DND-41 (cell line): ENCODE data around the gene RAD50.

ENCODE experiments used
- ATAC-seq: fragments of 200-7000 bp; cut with Tn5 transposase; 3 replicates; pipeline ENCODE4 v1.9.1; 2021; ENCODE audit warnings: low read depth; ENCODE audit not compliant: insufficient read depth
- DNase-seq: peaks from one replicate; pipeline ENCODE4 v3.0.0-alpha.2; 2020
- H2AFZ ChIP-seq: 2 replicates; pipeline ENCODE4 v1.6.0; 2012; ENCODE audit warnings: low read depth, low read length
- H3K27ac ChIP-seq: 2 replicates; pipeline ENCODE4 v1.5.1; 2012; ENCODE audit warnings: low read length, inconsistent platforms
- H3K27me3 ChIP-seq: fragments of 200-600 bp; sonication (generic); 2 replicates; pipeline ENCODE4 v1.6.0; 2012; ENCODE audit warnings: low read length, mild to moderate bottlenecking, inconsistent platforms; ENCODE audit not compliant: insufficient read depth, poor library complexity
- H3K36me3 ChIP-seq: 2 replicates; pipeline ENCODE4 v1.5.1; 2012; ENCODE audit warnings: low read length, inconsistent platforms; ENCODE audit not compliant: insufficient read depth
- H3K4me1 ChIP-seq: 2 replicates; pipeline ENCODE4 v1.5.1; 2012; ENCODE audit warnings: mild to moderate bottlenecking, low read length; ENCODE audit not compliant: insufficient read depth
- H3K4me2 ChIP-seq: 2 replicates; pipeline ENCODE4 v1.6.0; 2012; ENCODE audit warnings: mild to moderate bottlenecking, moderate library complexity, low read length, inconsistent platforms; ENCODE audit not compliant: insufficient read depth
- H3K4me3 ChIP-seq, 2 experiments: fragments of 200-600 bp in 1 of 2; shearing (Covaris generic) in 1 of 2; 2 replicates each; pipeline ENCODE4 v1.5.1; 2012 to 2016; ENCODE audit warnings: inconsistent platforms in 2 of 2, low read length in 2 of 2, mild to moderate bottlenecking in 2 of 2, low read depth in 1 of 2, moderate library complexity in 1 of 2
- H3K79me2 ChIP-seq: 2 replicates; pipeline ENCODE4 v1.6.0; 2012; ENCODE audit warnings: low read length, inconsistent platforms; ENCODE audit not compliant: insufficient read depth
- H3K9ac ChIP-seq: 2 replicates; pipeline ENCODE4 v1.6.0; 2012; ENCODE audit warnings: low read depth, mild to moderate bottlenecking, inconsistent platforms, low read length, moderate library complexity
- H3K9me3 ChIP-seq: 2 replicates; pipeline ENCODE4 v1.5.1; 2012; ENCODE audit warnings: low read length, moderate library complexity, mild to moderate bottlenecking, inconsistent platforms; ENCODE audit not compliant: insufficient read depth, severe bottlenecking
- H4K20me1 ChIP-seq: 2 replicates; pipeline ENCODE4 v1.6.0; 2012; ENCODE audit warnings: low read length; ENCODE audit not compliant: insufficient read depth
- EZH2 ChIP-seq: IDR thresholded peaks from 3 replicates; pipeline ENCODE4 v1.6.1; 2012; ENCODE audit warnings: borderline replicate concordance, low read depth, mild to moderate bottlenecking, moderate library complexity, low read length, inconsistent platforms; ENCODE audit not compliant: severe bottlenecking
- TF ChIP-seq, protein P1 (sequence below): IDR thresholded peaks from 2 replicates; pipeline ENCODE4 v1.5.1; 2012; ENCODE audit warnings: borderline replicate concordance, low read length, moderate library complexity, mild to moderate bottlenecking; ENCODE audit not compliant: poor library complexity, severe bottlenecking; ENCODE audit errors: extremely low read depth

Gene RAD50

DNA sequence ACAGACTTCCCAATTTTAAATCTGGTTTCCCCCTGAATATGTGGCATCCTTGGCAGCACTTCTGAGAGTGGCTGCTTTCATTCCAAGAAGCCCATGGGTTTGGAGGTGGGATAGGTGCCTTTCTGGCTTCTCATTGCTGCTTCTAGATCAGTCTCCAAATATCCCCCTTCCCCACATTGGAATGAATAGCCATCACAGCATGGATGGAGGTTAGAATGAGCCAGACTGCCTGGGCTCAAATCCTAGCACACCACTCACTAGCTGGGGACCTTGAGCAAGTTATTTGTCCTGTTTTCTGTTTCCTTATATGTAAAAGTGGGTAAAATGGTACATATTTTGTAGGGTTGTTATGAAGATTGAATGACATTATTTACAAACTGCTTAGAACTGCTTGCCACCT lies 87.4 kb downstream of the RAD50 start:
- Histone ChIP-seq H3K9me3 (no peaks in the 10 kb centered on the region), H3K27me3 (no peaks in the 10 kb centered on the region), H2AFZ (no peak overlapping the region), H3K27ac (no peak overlapping the region), H4K20me1 (no peaks in the 10 kb centered on the region), H3K9ac (no peak overlapping the region), H3K36me3 (peaks cover 41% of the 10 kb centered on the region), H3K4me3 (no peak overlapping the region), H3K4me1 (no peaks in the 10 kb centered on the region), H3K4me2 (no peak overlapping the region), H3K79me2 (no peaks in the 10 kb centered on the region)
- ATAC-seq (no peak), DNase-seq (no peak)
- TF ChIP-seq, protein P1, sequence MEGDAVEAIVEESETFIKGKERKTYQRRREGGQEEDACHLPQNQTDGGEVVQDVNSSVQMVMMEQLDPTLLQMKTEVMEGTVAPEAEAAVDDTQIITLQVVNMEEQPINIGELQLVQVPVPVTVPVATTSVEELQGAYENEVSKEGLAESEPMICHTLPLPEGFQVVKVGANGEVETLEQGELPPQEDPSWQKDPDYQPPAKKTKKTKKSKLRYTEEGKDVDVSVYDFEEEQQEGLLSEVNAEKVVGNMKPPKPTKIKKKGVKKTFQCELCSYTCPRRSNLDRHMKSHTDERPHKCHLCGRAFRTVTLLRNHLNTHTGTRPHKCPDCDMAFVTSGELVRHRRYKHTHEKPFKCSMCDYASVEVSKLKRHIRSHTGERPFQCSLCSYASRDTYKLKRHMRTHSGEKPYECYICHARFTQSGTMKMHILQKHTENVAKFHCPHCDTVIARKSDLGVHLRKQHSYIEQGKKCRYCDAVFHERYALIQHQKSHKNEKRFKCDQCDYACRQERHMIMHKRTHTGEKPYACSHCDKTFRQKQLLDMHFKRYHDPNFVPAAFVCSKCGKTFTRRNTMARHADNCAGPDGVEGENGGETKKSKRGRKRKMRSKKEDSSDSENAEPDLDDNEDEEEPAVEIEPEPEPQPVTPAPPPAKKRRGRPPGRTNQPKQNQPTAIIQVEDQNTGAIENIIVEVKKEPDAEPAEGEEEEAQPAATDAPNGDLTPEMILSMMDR: no peak
- TF ChIP-seq EZH2: no peak

DNA sequence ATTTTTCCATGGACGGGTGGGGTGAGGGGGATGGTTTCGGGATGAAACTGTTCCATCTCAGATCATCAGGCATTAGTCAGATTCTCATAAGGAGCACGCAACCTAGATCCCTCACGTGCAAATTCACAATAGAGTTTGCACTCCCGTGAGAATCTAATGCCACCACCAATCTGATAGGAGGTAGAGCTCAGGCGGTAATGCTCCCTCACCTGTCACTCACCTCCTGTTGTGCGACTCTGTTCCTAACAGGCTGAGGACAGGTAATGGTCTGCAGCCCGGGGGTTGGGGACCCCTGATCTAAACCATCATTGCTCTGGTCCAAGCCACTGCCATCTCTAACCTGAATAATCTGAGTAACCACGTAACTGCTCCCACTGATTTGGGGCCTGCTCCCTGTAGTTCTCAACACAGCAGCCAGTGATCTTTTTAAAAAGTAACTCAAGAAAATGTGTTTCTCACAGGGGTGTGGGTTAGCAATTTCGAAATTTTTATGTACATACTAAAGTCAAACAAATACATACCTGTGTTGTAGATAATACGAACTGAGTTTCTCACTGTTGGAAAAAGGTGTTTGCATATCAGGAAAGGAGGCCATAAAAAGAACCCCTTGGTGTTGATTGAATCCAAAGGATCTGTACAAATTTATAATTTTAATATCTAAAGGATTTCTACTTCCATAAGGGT lies 89.9 kb downstream of the RAD50 start:
- Histone ChIP-seq H3K27ac (no peak overlapping the region), H2AFZ (no peak overlapping the region), H4K20me1 (no peaks in the 10 kb centered on the region), H3K4me3 (no peak overlapping the region), H3K4me1 (no peaks in the 10 kb centered on the region), H3K9ac (no peak overlapping the region), H3K4me2 (no peak overlapping the region), H3K9me3 (no peaks in the 10 kb centered on the region), H3K27me3 (no peaks in the 10 kb centered on the region), H3K79me2 (no peaks in the 10 kb centered on the region), H3K36me3 (peaks cover 17% of the 10 kb centered on the region)
- no peak for TF ChIP-seq EZH2
- TF ChIP-seq, protein P1: no peak
- ATAC-seq (no peak), DNase-seq (no peak)

DNA sequence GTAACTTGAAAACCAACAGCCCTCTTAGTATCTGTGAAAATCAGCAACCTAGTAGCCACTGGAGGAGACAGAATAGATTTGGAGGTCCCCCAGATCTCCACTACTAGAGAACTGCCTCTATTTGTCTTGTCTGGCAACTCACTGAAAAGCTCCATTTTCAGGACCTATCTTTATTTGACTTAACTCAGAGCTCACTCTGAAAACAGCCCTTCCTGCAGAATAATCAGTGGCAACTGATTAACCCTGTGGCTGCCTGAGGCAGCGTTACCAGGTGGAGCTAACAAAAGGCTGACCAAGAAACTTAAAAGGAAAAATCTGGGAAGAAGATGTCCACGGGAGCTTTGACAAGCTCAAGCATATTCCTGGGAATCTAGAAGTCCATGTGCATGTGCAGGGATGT lies 90.7 kb downstream of the RAD50 start:
- TF ChIP-seq, protein P1: no peak
- no peak for TF ChIP-seq EZH2
- Histone ChIP-seq H3K4me3 (no peak overlapping the region), H3K4me2 (no peak overlapping the region), H2AFZ (no peak overlapping the region), H3K79me2 (no peaks in the 10 kb centered on the region), H3K27me3 (no peaks in the 10 kb centered on the region), H3K4me1 (no peaks in the 10 kb centered on the region), H4K20me1 (no peaks in the 10 kb centered on the region), H3K9me3 (no peaks in the 10 kb centered on the region), H3K27ac (no peak overlapping the region), H3K9ac (no peak overlapping the region), H3K36me3 (peaks cover 9% of the 10 kb centered on the region)
- no peak for ATAC-seq
- no peak for DNase-seq
